ENCODE data around the gene CD58.

Gene CD58

GRCh38 chr1:116491700-116492357 is 79.0 kb downstream of the CD58 start:
- no peak for DNase-seq

GRCh38 chr1:116490588-116490987 is 80.2 kb downstream of the CD58 start:
- DNase-seq: no peak

- DNase-seq: peak; percentile 60
Measured at GRCh38 chr1:116489231-116489697, 81.6 kb downstream of the CD58 start.

- DNase-seq: no peak
Measured at GRCh38 chr1:116488071-116488470, 82.8 kb downstream of the CD58 start.

GRCh38 chr1:116487583-116487982 is 83.2 kb downstream of the CD58 start:
- DNase-seq: no peak

GRCh38 chr1:116487031-116487430 is 83.8 kb downstream of the CD58 start:
- DNase-seq: no peak

GRCh38 chr1:116486424-116486823 is 84.4 kb downstream of the CD58 start:
- DNase-seq: no peak

GRCh38 chr1:116485976-116486375 is 84.8 kb downstream of the CD58 start:
- no peak for DNase-seq

GRCh38 chr1:116485071-116485735 is 85.6 kb downstream of the CD58 start:
- peak; percentile 88 for DNase-seq

GRCh38 chr1:116483481-116484309 is 87.1 kb downstream of the CD58 start:
- no peak for DNase-seq

- DNase-seq: no peak
Measured at GRCh38 chr1:116482490-116482889, 88.3 kb downstream of the CD58 start.

GRCh38 chr1:116481934-116482333 is 88.9 kb downstream of the CD58 start:
- no peak for DNase-seq

- no peak for DNase-seq
Measured at GRCh38 chr1:116478621-116479020, 92.2 kb downstream of the CD58 start.

- DNase-seq: no peak
Measured at GRCh38 chr1:116477429-116477828, 93.4 kb downstream of the CD58 start.

- DNase-seq: no peak
Measured at GRCh38 chr1:116476321-116476720, 94.5 kb downstream of the CD58 start.

GRCh38 chr1:116475850-116476218 is 95.0 kb downstream of the CD58 start:
- no peak for DNase-seq

GRCh38 chr1:116474921-116475849 is 95.6 kb downstream of the CD58 start:
- DNase-seq: no peak

GRCh38 chr1:116472431-116472961 is 98.3 kb downstream of the CD58 start:
- DNase-seq: no peak

- no peak for DNase-seq
Measured at GRCh38 chr1:116471241-116471640, 99.6 kb downstream of the CD58 start.

GRCh38 chr1:116470671-116471070 is 100.2 kb downstream of the CD58 start:
- DNase-seq: no peak

GRCh38 chr1:116466810-116467557 is 103.8 kb downstream of the CD58 start:
- DNase-seq: no peak

Measured in activated CD4-positive, alpha-beta T cell treated with anti-CD3 and anti-CD28 coated beads, Interleukin-2, Interleukin-6, amounts not matched to agents 100 ng/mL and 50 ng/mL, durations not matched to agents 16 hours and 8 hours (primary cell).